Liver (tissue), 3 donors: Measurements from ENCODE around the gene ABHD17A.

ENCODE experiments used
- ATF3 ChIP-seq: IDR thresholded peaks from 2 replicates; pipeline ENCODE4 v1.6.1; 2016; ENCODE audit warnings: antibody characterized with exemption
- CTCF ChIP-seq: fragments of 150-350 bp; IDR thresholded peaks from 2 replicates; pipeline ENCODE4 v1.5.1; 2017; ENCODE audit warnings: improper control_type of control experiment, low read depth, low read length; ENCODE audit not compliant: missing input control
- EGR1 ChIP-seq, 2 donors: IDR thresholded peaks; 2 replicates each; pipeline ENCODE4 v1.6.1; 2016 to 2018; ENCODE audit warnings: antibody characterized with exemption in 2 of 2, low read depth in 2 of 2
- FOXA2 ChIP-seq: IDR thresholded peaks from 2 replicates; pipeline ENCODE4 v1.6.1; 2016; ENCODE audit warnings: antibody characterized with exemption
- GABPA ChIP-seq, 2 donors: IDR thresholded peaks in 1 of 2; conservative IDR thresholded peaks in 1 of 2; 2 replicates each; pipeline ENCODE4 v1.6.1; 2016; ENCODE audit warnings: antibody characterized with exemption in 2 of 2, mild to moderate bottlenecking in 1 of 2, moderate library complexity in 1 of 2
- HNF4G ChIP-seq: IDR thresholded peaks from 2 replicates; pipeline ENCODE4 v1.6.1; 2016; ENCODE audit warnings: antibody characterized with exemption
- JUND ChIP-seq, 2 donors: IDR thresholded peaks; 2 replicates each; pipeline ENCODE4 v1.6.1; 2016; ENCODE audit warnings: antibody characterized with exemption in 2 of 2
- MAX ChIP-seq: IDR thresholded peaks from 2 replicates; pipeline ENCODE4 v1.6.1; 2016; ENCODE audit warnings: antibody characterized with exemption
- RAD21 ChIP-seq, 2 donors: IDR thresholded peaks; 2 replicates each; pipeline ENCODE4 v1.6.1; 2016; ENCODE audit warnings: antibody characterized with exemption in 2 of 2, mild to moderate bottlenecking in 2 of 2
- REST ChIP-seq: IDR thresholded peaks from 2 replicates; pipeline ENCODE4 v1.6.1; 2016; ENCODE audit warnings: antibody characterized with exemption, mild to moderate bottlenecking
- SP1 ChIP-seq: IDR thresholded peaks from 2 replicates; pipeline ENCODE4 v1.6.1; 2018; ENCODE audit warnings: antibody characterized with exemption, mild to moderate bottlenecking
- YY1 ChIP-seq: IDR thresholded peaks from 2 replicates; pipeline ENCODE4 v1.6.1; 2016; ENCODE audit warnings: antibody characterized with exemption, mild to moderate bottlenecking
- ZBTB33 ChIP-seq: IDR thresholded peaks from 2 replicates; pipeline ENCODE4 v1.6.1; 2016; ENCODE audit warnings: antibody characterized with exemption
- donor health status: healthy.
- donor health status: healthy.

- TF ChIP-seq CTCF: no peak
- no peak for TF ChIP-seq GABPA (IDR thresholded peaks at IDR 0.05 in 1 of 2, conservative IDR thresholded peaks at IDR 0.05 in 1 of 2)
- no peak for TF ChIP-seq REST
- TF ChIP-seq EGR1 (IDR thresholded peaks at IDR 0.05; ENCODE audit: low read depth in 2 of 2): no peak
- no peak for TF ChIP-seq RAD21 (IDR thresholded peaks at IDR 0.05)
- no peak for TF ChIP-seq FOXA2
- no peak for TF ChIP-seq ATF3
- TF ChIP-seq ZBTB33: no peak
- TF ChIP-seq YY1: no peak
- TF ChIP-seq JUND (IDR thresholded peaks at IDR 0.05): no peak
- TF ChIP-seq SP1: no peak
- no peak for TF ChIP-seq HNF4G
- TF ChIP-seq MAX: no peak
Measured at GRCh38 chr19:1862068-1862423, 23.2 kb downstream of the ABHD17A start.
